Panc1 (cell line): Measurements from ENCODE around the gene MTFP1.

Experiments
- CTCF ChIP-seq: fragments of 450-650 bp; IDR thresholded peaks from 2 replicates; pipeline ENCODE4 v1.5.1; 2017; ENCODE audit warnings: mild to moderate bottlenecking
- POLR2AphosphoS5 ChIP-seq: IDR thresholded peaks from 2 replicates; pipeline ENCODE4 v1.6.1; 2012; ENCODE audit warnings: mild to moderate bottlenecking, low read depth, low read length, moderate library complexity
- REST ChIP-seq, 2 experiments: IDR thresholded peaks; 2 replicates each; pipeline ENCODE4 v1.6.1; 2011 to 2012; ENCODE audit warnings: low read depth in 2 of 2, control low read depth in 1 of 2, low read length in 1 of 2, mild to moderate bottlenecking in 1 of 2, moderate library complexity in 1 of 2; ENCODE audit not compliant: insufficient read depth in 1 of 2
- SIN3A ChIP-seq: IDR thresholded peaks from 2 replicates; pipeline ENCODE4 v1.6.1; 2012; ENCODE audit warnings: low read depth, mild to moderate bottlenecking, low read length, moderate library complexity, borderline replicate concordance; ENCODE audit not compliant: insufficient read depth
- TCF7L2 ChIP-seq: IDR thresholded peaks from 2 replicates; pipeline ENCODE4 v1.6.1; 2011; ENCODE audit warnings: mild to moderate bottlenecking, low read depth, low read length, inconsistent platforms

- TF ChIP-seq POLR2AphosphoS5, result no peak
- TF ChIP-seq CTCF, result no peak
- no peak for TF ChIP-seq SIN3A
- no peak for TF ChIP-seq REST (IDR thresholded peaks at IDR 0.05; ENCODE audit: insufficient read depth in 1 of 2, low read depth in 2 of 2, low read length in 1 of 2)
- TF ChIP-seq TCF7L2, result no peak
Measured at GRCh38 chr22:30397656-30398635, 27.6 kb upstream of the MTFP1 start.
